GM19240 (cell line): ENCODE results near the gene ZDHHC11.
"Not testable (repeated sequence)": the region's sequence is repeated elsewhere in the genome, so short reads cannot be mapped to it uniquely, and the experiment has no call there.

Source experiments
- DNase-seq: peaks from one replicate; pipeline ENCODE4 v3.0.0; 2011; ENCODE audit warnings: low spot score; ENCODE audit not compliant: insufficient read length

The ZDHHC11 gene

GRCh38 chr5:747303-747844 is 103.4 kb downstream of the ZDHHC11 start:
- DNase-seq = not testable (repeated sequence)

GRCh38 chr5:746258-746761 is 104.5 kb downstream of the ZDHHC11 start:
- no peak for DNase-seq
